PFSK-1 (cell line): Measurements from ENCODE around the gene THRSP.
A peak's percentile ranks its signal among the peaks of the same experiment; 100 is the strongest.

Experiments used
- FOXP2 ChIP-seq: optimal IDR thresholded peaks from 2 replicates; pipeline ENCODE3; 2011; ENCODE audit warnings: borderline replicate concordance, control low read depth, inconsistent platforms; ENCODE audit not compliant: insufficient read depth; ENCODE audit errors: extremely low read length, extremely low read depth
- POLR2AphosphoS5 ChIP-seq: IDR thresholded peaks from 2 replicates; pipeline ENCODE4 v1.6.1; 2012; ENCODE audit warnings: low read depth, mild to moderate bottlenecking, control low read depth, low read length, moderate library complexity
- SIN3A ChIP-seq: IDR thresholded peaks from 2 replicates; pipeline ENCODE4 v1.6.1; 2012; ENCODE audit warnings: mild to moderate bottlenecking, low read length, moderate library complexity, borderline replicate concordance; ENCODE audit not compliant: insufficient read depth
- TAF1 ChIP-seq: IDR thresholded peaks from 2 replicates; pipeline ENCODE4 v1.6.1; 2012; ENCODE audit warnings: low read length, control low read depth, borderline replicate concordance; ENCODE audit not compliant: insufficient read depth
- TF ChIP-seq, protein P1 (sequence below), 2 experiments: IDR thresholded peaks; 2 replicates each; pipeline versions ENCODE4 v1.6.1 to v1.8.0; 2011 to 2012; ENCODE audit warnings: low read depth in 2 of 2, low read length in 2 of 2, control low read depth in 1 of 2, inconsistent platforms in 1 of 2, mild to moderate bottlenecking in 1 of 2, moderate library complexity in 1 of 2; ENCODE audit not compliant: insufficient read depth in 1 of 2

Gene THRSP

DNA sequence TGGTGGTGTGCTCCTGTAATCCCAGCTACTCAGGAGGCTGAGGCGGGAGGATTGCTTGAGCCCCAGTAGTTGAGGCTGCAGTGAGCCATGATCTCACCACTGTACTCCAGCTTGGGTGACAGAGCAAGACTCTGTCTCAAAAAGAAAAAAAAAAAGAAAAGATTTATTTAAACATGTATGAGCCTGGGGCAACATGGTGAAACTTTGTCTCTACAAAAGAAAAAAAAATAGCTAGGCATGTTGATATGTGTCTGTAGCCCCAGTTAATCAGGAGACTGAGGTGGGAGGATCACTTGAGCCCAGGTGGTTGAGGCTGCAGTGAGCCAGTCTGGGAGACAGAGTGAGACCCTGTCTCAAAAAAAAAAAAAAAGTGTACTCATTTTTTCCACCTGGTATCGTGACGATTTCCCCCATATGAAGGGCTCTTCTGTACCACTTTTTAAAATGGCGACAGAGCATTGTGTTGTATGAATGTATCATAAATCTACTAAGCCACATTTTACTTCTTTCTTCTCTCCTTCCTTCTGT, 24.2 kb upstream of the THRSP start:
- TF ChIP-seq, protein P1, sequence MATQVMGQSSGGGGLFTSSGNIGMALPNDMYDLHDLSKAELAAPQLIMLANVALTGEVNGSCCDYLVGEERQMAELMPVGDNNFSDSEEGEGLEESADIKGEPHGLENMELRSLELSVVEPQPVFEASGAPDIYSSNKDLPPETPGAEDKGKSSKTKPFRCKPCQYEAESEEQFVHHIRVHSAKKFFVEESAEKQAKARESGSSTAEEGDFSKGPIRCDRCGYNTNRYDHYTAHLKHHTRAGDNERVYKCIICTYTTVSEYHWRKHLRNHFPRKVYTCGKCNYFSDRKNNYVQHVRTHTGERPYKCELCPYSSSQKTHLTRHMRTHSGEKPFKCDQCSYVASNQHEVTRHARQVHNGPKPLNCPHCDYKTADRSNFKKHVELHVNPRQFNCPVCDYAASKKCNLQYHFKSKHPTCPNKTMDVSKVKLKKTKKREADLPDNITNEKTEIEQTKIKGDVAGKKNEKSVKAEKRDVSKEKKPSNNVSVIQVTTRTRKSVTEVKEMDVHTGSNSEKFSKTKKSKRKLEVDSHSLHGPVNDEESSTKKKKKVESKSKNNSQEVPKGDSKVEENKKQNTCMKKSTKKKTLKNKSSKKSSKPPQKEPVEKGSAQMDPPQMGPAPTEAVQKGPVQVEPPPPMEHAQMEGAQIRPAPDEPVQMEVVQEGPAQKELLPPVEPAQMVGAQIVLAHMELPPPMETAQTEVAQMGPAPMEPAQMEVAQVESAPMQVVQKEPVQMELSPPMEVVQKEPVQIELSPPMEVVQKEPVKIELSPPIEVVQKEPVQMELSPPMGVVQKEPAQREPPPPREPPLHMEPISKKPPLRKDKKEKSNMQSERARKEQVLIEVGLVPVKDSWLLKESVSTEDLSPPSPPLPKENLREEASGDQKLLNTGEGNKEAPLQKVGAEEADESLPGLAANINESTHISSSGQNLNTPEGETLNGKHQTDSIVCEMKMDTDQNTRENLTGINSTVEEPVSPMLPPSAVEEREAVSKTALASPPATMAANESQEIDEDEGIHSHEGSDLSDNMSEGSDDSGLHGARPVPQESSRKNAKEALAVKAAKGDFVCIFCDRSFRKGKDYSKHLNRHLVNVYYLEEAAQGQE (IDR thresholded peaks at IDR 0.05; ENCODE audit: insufficient read depth in 1 of 2, low read depth in 2 of 2, low read length in 2 of 2) = no peak
- TF ChIP-seq TAF1 (no peak), POLR2AphosphoS5 (no peak), SIN3A (no peak), FOXP2 (no peak)

GRCh38 chr11:78039919-78040671, 23.6 kb upstream of the THRSP start:
- TF ChIP-seq TAF1 (peak; percentile 53; the same call in 1 of the 2 replicates), POLR2AphosphoS5 (0 out of 2 replicates have a peak, but pooled peaks have one; percentile 36), FOXP2 (peak; percentile 51), SIN3A (peak; percentile 81; the same call in 1 of the 2 replicates)
- TF ChIP-seq, protein P1 (IDR thresholded peaks at IDR 0.05; ENCODE audit: insufficient read depth in 1 of 2, low read depth in 2 of 2, low read length in 2 of 2) = peak in 1 of 2 experiments; percentile 66; a peak in 1 of 4 replicates

- TF ChIP-seq SIN3A (no peak), FOXP2 (no peak), TAF1 (no peak)
- TF ChIP-seq, protein P1 (IDR thresholded peaks at IDR 0.05; ENCODE audit: insufficient read depth in 1 of 2, low read depth in 2 of 2, low read length in 2 of 2) = no peak
Observed at GRCh38 chr11:78040691-78041379, 22.8 kb upstream of the THRSP start.

DNA sequence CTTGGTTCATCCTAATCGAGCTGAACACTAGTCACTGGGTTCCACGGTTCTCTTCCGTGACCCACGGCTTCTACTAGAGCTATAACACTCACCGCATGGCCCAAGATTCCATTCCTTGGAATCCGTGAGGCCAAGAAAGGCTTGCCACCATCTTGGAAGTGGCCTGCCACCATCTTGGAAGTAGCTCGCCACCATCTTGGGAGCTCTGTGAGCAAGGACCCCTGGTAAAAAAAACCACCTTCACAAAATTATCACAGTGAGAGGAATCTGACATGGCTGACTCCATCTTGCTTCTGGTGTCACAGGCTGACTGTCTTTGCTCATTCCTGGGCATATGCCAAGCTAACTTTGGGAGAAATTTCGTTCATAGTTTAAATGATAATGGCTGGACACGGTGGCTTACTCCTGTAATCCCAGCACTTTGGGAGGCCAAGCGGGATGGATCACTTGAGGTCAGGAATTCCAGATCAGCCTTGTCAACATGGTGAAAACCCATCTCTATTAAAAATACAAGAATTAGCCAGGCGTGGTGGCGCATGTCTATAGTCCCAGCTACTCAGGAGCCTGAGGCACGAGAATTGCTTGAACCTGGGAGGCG, 21.7 kb upstream of the THRSP start:
- TF ChIP-seq SIN3A (no peak), POLR2AphosphoS5 (no peak), FOXP2 (no peak), TAF1 (no peak)
- TF ChIP-seq, protein P1 (IDR thresholded peaks at IDR 0.05; ENCODE audit: insufficient read depth in 1 of 2, low read depth in 2 of 2, low read length in 2 of 2) = no peak
